ENCODE data around the gene FBLIM1.

The FBLIM1 gene

GRCh38 chr1:15755021-15755645, 3.5 kb upstream of the FBLIM1 start:
- Histone ChIP-seq H3K4me3 (ENCODE audit: low read depth, low read length) (no peak overlapping the region), H3K9me3 (ENCODE audit: control insufficient read depth, insufficient read depth, low read depth, low read length) (no peaks in the 10 kb centered on the region), H3K4me1 (ENCODE audit: control insufficient read depth, insufficient read depth, low read length) (0 out of 2 replicates have a peak, but pooled peaks cover 3% of the 10 kb centered on the region), H3K27ac (ENCODE audit: extremely low read depth, low read depth, low read length) (no peak overlapping the region), H3K36me3 (ENCODE audit: control insufficient read depth in 2 of 2, insufficient read depth in 1 of 2, low read length in 2 of 2) (no peaks in the 10 kb centered on the region)
- ChIA-PET CTCF (interaction anchor here (0.6 to 1.1 kb wide), 2 partner anchors 9 to 14 kb away, joined by 4 read pairs; no protein-coding TSS in a partner anchor), POLR2A (interaction anchor here (1.8 kb wide), 1 partner anchor 11 kb away, joined by 5 read pairs; no protein-coding TSS in a partner anchor)
- no peak for TF ChIP-seq ZNF26 (tag by site-specific recombination; IDR thresholded peaks at IDR 0.05)
- TF ChIP-seq ZNF280D (tag by site-specific recombination; IDR thresholded peaks at IDR 0.05), result 0 out of 2 replicates have a peak, but pooled peaks have one; percentile 60
- peak; percentile 64; the same call in 1 of the 2 replicates for TF ChIP-seq ZNF580 (tag by site-specific recombination; IDR thresholded peaks at IDR 0.05)
- no peak for TF ChIP-seq SP3 (tag by site-specific recombination; IDR thresholded peaks at IDR 0.05)
- peak; percentile 42 for TF ChIP-seq GLIS1 (tag by site-specific recombination; IDR thresholded peaks at IDR 0.05)
- no peak for TF ChIP-seq EGR2 (tag by site-specific recombination; IDR thresholded peaks at IDR 0.05; ENCODE audit: low read depth)

GRCh38 chr1:15755646-15756040, 3.0 kb upstream of the FBLIM1 start:
- Histone ChIP-seq H3K4me3 (ENCODE audit: low read depth, low read length) (no peak overlapping the region), H3K9me3 (ENCODE audit: control insufficient read depth, insufficient read depth, low read depth, low read length) (no peaks in the 10 kb centered on the region), H3K27ac (ENCODE audit: extremely low read depth, low read depth, low read length) (no peak overlapping the region), H3K4me1 (ENCODE audit: control insufficient read depth, insufficient read depth, low read length) (peaks cover 4% of the 10 kb centered on the region; the same call in 1 of the 2 replicates), H3K36me3 (ENCODE audit: control insufficient read depth in 2 of 2, insufficient read depth in 1 of 2, low read length in 2 of 2) (no peaks in the 10 kb centered on the region)
- CTCF ChIA-PET, result interaction anchor here (0.6 to 1.1 kb wide), 2 partner anchors 10 to 14 kb away, joined by 4 read pairs; no protein-coding TSS in a partner anchor
- TF ChIP-seq FEZF1 (tag by site-specific recombination; IDR thresholded peaks at IDR 0.05), result 0 out of 2 replicates have a peak, but pooled peaks have one; percentile 30
- no peak for TF ChIP-seq ZNF521 (tag by site-specific recombination; IDR thresholded peaks at IDR 0.05)
- TF ChIP-seq GLIS1 (tag by site-specific recombination; IDR thresholded peaks at IDR 0.05), result peak; percentile 15; the same call in 1 of the 2 replicates
- POLR2A ChIA-PET, result interaction anchor here (1.8 kb wide), 1 partner anchor 12 kb away, joined by 5 read pairs; no protein-coding TSS in a partner anchor

GRCh38 chr1:15756143-15757015, 2.2 kb upstream of the FBLIM1 start:
- H3K9me3 ChIP-seq (ENCODE audit: control insufficient read depth, insufficient read depth, low read depth, low read length), result no peaks in the 10 kb centered on the region
- no peak overlapping the region for H3K27ac ChIP-seq (ENCODE audit: extremely low read depth, low read depth, low read length)
- POLR2A ChIA-PET, result interaction anchor here (1.8 kb wide), 1 partner anchor 12 kb away, joined by 5 read pairs; no protein-coding TSS in a partner anchor
- peaks cover 7% of the 10 kb centered on the region; the same call in 1 of the 2 replicates for H3K4me1 ChIP-seq (ENCODE audit: control insufficient read depth, insufficient read depth, low read length)
- no peaks in the 10 kb centered on the region for H3K36me3 ChIP-seq (ENCODE audit: control insufficient read depth in 2 of 2, insufficient read depth in 1 of 2, low read length in 2 of 2)
- CTCF ChIA-PET, result no interaction called here
- H3K4me3 ChIP-seq (ENCODE audit: low read depth, low read length), result no peak overlapping the region
- TF ChIP-seq PBX3 (CRISPR knock-in tag; IDR thresholded peaks at IDR 0.05), result no peak
- TF ChIP-seq ZNF521 (tag by site-specific recombination; IDR thresholded peaks at IDR 0.05), result no peak
- TF ChIP-seq ZNF133 (tag by site-specific recombination; IDR thresholded peaks at IDR 0.05), result no peak
- no peak for TF ChIP-seq PRDM2 (tag by site-specific recombination; IDR thresholded peaks at IDR 0.05; ENCODE audit: borderline replicate concordance)
- peak; percentile 93 for TF ChIP-seq SCRT1 (tag by site-specific recombination; IDR thresholded peaks at IDR 0.05; ENCODE audit: borderline replicate concordance)
- TF ChIP-seq ZNF660 (tag by site-specific recombination; IDR thresholded peaks at IDR 0.05), result no peak

All from HEK293 (cell line).